Stimulated activated CD8-positive, alpha-beta memory T cell treated with anti-CD3 and anti-CD28 coated beads, Interleukin-2, amount 100 ng/mL, for 48 hours (primary cell): ENCODE results near the gene AP3M1.

Experiments used
- DNase-seq, 2 donors: peaks; one replicate each; pipeline ENCODE4 v3.0.0-alpha.2; 2020; ENCODE audit warnings: low read depth in 2 of 2

Gene AP3M1

DNA sequence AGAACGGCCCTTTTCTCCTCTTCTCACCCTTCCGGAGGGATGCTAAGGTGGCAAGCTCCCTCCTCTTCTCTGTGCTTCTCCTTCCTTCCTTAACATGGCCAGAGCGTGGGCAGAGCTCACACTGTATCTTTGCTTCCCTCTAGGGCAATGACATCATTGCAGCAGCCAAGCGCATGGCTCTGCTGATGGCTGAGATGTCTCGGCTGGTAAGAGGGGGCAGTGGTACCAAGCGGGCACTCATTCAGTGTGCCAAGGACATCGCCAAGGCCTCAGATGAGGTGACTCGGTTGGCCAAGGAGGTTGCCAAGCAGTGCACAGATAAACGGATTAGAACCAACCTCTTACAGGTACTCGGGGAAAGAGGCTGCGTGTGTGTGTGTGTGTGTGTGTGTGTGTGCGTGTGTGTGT, 36.6 kb downstream of the AP3M1 start:
- no peak for DNase-seq

DNA sequence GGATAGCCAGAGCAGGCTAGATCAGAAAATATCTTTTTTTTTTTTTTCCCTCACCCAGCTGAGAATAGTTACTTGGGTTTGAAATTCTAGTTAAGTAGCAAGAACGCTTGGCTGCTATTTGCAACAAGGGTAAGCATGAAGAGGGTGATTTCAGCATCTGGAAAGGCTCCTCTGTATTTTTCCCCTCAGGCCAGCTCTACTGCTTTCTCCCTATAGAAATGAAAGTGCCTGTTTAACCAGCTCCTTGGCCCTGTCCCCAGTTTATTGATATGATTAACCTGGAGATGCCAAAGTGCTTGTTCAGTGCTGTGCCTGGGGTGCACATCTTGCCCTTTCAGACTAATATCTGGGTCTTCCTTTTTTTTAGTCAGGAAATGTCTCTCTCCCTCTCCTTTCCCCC, 37.1 kb downstream of the AP3M1 start:
- DNase-seq: no peak

DNA sequence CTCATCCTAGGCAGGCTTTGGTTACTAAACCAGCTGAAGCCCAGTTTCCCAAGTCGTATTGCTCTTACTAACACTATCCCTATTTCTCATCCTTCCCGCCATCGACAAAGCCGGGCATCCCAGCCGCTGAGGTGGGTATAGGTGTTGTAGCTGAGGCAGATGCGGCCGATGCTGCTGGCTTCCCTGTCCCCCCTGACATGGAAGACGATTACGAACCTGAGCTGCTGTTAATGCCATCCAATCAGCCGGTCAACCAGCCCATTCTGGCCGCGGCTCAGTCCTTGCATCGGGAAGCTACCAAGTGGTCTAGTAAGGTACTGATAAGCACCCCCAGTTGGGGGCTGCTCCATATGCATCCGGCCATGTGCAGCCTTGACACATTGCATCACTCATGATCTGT, 38.8 kb downstream of the AP3M1 start:
- no peak for DNase-seq

DNA sequence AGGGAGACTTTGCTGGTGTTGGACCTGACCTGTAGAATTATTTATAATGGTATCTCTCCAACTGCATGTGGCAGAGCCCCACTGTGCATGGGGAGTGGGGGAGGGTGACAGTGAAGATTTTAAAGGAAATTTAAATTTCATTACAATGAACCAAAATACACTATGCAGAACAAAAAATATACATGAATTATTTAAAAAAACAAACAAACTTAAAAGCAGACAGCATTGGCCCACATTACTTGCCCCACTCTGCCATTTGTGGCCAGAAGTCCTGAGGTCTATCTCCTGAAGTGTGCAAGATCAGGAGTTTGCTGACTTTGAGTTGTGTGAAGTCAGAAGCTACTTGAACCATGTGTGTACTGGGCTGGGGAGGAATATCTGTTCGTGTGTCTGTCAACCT, 40.5 kb downstream of the AP3M1 start:
- DNase-seq: no peak

DNA sequence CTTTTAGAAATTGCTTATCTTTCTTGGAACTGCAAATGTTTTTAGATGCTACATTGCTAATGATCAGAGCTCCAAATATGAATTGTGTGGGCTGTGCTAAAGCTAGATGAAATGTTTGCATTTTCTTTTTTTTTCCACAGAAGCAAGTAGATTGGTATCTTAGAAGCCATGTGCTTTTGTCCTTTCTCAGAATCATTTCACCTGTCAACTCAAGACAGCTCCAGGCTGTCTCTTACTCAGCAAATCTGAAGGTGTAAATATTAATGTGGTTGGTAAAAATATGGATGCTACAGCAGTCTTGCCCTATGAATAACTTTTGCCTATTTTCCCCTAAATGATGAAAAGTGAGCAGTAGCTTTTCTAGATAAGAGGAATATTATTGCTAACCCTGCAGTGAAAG, 41.2 kb downstream of the AP3M1 start:
- DNase-seq: no peak

DNA sequence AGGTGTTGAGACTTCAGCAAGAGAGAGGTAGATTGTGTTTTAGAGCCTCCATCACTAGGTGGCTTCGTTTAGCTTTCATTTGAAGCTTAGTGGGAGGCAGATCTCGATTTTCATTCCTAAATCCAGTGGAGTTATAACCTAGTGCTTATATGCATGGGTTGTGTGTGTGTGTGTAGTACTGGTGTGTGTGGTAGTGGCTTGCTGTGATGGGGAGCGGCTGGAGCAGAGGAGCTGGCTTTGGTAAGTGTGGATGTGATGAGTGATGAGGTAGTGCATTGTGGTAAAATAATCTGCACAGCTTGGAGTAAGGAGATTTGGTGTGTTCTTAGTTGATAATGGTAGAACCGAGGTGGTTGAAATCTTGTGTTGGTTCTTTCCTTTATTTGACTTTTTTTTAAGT, 43.2 kb downstream of the AP3M1 start:
- no peak for DNase-seq

DNA sequence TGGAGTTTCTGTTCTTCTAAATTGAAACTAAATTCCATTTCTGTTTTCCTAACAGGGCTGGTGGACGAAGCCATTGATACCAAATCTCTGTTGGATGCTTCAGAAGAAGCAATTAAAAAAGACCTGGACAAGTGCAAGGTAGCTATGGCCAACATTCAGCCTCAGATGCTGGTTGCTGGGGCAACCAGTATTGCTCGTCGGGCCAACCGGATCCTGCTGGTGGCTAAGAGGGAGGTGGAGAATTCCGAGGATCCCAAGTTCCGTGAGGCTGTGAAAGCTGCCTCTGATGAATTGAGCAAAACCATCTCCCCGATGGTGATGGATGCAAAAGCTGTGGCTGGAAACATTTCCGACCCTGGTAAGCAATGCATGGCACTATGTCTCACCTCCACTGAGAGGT, 45.6 kb downstream of the AP3M1 start:
- DNase-seq: no peak

DNA sequence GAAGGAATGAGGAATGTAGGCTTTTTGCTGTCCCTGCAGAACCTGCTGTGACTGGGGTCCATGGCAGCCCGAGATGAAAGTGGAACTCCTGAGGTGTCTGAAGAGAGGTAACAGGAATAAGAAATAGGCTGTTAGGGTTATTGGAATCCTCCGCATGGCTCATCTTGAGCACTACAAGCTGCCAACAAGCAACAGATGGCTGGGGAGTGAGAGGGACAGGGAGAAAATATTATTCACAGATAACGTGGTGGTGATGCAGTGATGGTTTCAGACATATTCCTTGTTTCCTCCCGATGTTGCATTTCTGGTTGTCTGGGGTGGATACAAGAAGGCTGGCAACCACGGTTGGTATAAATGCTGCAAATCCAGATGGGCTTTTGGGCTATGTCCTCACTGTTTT, 46.1 kb downstream of the AP3M1 start:
- DNase-seq: no peak

DNA sequence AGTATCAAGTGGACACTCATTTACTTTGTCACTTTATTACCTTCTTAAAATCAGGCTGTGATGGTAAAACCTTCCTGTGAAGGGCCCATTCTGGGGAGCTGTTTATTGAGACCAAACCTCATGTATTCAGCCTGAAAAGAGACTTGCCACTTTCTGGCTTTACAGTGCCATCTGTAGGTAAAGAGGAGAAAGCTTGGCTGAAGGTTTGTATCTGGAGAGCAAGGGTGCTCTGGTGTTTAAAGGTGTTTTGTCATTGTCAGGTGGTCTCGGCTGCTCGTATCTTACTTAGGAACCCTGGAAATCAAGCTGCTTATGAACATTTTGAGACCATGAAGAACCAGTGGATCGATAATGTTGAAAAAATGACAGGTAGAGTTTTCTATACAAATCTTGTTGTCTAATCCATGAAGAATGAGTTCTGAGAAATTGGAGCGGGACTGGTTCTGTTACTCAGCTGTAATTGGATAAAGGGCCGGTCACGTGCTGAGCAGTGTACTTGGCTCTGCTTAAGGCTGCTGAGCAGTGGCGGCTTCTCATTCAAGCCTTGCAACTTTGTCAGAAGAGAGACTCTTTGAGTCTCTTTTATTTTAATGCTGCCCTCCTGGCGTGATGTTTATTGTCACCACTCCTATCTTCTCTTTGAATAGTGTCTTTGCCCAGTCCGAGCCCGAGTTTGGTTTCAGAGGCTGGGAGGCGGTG, 46.9 kb downstream of the AP3M1 start:
- DNase-seq: no peak

DNA sequence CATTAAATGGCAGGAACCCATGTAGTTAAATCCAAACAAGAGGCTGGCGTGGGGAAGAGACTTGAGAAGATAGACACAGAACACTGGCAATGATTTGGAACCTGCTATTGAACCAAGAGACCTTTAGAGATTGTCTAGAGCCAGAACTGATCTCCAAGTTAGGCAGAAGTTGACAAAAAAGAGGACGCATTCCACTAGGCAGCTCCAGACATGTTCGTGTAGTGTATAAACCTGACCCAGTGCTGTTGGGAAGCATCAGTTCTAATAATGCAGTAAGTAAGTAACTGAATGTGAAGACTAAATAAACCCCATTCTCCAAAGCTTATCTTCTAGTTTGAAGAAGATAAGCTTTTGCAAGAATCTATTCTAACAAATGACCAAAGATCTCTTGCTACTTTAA, 50.8 kb downstream of the AP3M1 start:
- no peak for DNase-seq

DNA sequence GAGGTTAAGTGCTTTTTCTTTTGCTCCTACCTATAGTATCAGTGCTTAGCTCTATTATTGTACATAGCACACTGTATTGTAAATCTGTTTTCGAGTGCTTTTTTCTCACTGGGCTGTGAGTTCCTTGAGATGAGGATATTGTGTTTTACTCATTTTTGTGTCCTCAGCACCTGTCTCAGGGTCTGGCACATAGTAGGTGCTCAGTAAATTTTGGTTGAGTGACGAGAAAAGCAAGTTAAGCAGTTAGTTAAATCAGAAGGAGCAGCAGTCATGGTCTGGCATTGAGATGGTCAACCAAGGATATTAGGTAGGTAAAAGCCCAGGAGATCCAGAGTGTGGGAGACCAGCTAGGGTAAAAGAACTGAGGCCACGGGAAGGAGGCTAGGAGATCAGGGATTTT, 51.2 kb downstream of the AP3M1 start:
- DNase-seq: no peak

DNA sequence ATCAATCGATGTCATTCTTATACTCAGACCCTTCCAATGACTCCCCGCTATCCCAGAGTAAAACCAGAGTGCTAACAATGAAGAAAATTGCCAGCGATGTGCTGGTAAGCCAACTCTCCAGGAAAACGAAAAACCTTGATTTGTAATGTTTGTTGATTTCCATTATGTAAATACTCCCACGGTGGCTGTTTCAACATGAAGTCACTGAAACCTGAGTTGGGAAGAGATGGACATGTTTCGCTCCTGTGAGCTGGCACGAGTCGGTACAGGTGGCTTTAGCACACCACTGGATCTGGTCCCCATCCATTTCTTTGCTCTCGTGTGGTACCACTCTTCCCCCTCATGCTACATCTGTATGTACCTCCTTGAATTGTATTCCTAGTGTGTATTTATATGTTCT, 52.9 kb downstream of the AP3M1 start:
- no peak for DNase-seq

DNA sequence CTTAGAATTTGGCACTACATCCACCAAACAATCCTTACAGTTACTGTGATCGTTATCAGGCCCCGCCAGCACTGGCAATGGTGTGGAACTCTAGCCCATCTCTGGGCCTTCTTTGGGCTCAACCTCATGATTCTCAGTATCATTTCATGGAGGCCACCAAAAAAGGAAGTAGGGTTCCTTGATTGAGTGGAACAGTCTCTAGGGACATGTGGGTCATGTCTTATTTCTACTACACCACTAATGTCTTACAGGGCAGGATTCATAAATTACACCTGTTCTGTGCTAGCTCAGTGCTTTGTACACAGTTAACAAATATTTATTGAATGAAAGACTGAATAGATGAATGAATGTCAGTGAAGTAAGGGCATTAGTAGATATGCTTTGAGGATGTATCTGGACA, 53.9 kb downstream of the AP3M1 start:
- DNase-seq: no peak

DNA sequence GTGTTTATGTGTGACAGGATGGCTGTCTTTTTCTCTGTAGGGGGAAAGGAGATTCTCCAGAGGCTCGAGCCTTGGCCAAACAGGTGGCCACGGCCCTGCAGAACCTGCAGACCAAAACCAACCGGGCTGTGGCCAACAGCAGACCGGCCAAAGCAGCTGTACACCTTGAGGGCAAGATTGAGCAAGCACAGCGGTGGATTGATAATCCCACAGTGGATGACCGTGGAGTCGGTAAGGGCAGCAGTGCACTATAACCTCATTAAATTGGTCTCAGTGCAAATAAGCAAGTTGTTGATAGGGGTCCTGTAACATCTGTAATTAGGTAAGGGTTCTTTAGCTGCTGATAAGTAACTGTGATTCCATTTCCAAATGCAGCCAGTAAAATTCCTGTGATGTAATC, 56.4 kb downstream of the AP3M1 start:
- DNase-seq: no peak

DNA sequence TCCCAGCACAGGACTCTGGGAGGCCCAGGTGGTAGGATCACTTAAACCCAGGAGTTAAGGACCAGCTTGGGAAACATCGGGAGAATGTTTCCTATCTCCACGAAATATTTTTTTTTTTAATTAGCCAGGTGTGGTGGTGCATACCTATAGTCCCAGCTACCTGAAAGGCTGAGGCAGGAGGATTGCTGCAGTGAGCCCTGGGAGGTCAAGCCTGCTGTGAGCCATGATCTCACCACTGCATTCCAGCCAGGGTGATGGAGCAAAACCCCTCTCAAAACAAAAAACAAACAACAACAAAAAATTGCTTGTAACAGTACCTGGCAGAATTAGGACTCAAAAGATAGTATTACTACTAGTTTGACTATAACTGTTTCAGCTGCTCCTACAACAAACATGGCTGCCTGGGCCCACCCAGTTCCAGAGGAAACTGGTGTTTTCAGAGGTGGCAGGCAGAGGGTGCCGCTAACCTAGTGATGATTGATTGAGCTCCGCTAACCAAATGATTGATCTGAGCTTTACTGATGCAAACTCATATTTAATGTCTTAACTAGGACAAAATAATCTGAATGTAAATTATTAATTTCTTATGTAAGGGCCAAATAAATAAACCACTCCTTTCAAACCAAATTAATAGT, 57.0 kb downstream of the AP3M1 start:
- no peak for DNase-seq

DNA sequence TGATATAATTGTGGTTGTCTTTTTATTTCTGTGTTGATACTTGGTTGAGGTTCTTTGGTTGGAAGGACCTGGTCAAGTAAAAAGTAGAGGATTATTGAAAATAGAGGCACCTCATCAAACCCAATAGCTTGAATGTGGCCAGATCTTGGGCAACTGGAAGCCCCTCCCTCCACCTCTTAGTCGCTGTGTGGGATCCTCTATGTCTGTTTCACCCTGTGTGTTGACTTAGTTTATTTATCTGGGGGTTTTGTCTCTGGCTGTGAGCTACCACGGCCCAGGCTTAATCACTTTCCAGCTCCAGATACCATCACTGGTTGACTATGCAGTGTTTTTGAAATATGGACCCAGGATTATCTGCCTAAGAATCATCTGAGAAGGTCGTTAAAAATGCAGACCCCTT, 58.3 kb downstream of the AP3M1 start:
- no peak for DNase-seq

DNA sequence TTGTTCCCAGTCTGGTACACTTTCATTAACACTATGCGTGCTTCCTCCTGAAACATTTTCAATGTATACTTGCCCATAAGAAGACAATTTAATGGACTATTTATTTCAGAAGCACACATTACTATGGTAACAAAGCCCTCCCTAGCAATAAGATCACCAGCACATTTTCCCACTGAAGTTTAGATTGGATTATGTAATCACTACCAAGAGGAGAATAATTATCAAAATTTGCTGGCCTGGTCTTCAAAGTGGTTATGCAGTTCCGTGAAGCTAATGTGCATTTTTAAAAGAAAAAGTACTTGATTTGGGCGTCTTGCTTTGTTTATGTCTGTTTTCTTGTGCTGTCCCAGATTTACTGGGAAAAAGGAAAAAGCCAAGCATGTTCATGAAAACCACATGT, 61.9 kb downstream of the AP3M1 start:
- DNase-seq: no peak

DNA sequence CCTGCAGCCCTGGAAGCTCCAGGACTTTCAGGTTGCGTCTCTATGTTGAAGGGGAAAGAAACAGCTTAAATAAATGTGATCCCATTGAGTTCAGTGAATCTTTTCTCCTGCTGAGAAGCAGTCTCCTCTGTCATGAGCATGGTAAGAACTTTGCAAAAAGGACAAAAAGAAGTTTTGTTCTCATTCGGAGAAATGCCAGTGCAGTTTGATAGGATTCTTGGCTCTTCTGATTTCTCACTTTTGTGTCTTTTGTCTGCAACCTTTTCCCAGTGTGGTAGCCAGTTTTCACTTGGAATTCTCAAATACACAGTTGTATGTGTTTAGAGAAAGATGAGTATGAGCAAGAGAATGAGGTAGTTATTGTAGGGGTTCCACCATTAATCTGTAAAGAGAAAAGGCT, 64.3 kb downstream of the AP3M1 start:
- no peak for DNase-seq

DNA sequence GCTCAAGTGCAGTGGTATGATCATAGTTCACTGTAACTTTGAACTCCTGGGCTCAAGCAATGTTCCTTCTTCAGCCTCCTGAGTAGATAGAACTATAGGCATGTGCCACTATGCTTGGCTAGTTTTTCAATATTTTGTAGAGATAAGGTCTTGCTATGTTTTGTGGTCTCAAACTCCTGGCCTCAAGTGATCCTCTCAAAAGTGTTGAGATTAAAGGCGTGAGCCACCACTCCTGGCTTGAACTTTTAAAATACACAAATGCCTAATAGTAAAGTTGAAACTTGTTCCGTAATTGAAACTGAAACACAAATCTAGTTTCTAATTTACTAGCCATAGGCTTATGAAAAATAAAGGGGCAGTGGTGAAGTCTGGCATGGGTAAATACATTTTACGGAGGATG, 65.7 kb downstream of the AP3M1 start:
- DNase-seq: no peak

DNA sequence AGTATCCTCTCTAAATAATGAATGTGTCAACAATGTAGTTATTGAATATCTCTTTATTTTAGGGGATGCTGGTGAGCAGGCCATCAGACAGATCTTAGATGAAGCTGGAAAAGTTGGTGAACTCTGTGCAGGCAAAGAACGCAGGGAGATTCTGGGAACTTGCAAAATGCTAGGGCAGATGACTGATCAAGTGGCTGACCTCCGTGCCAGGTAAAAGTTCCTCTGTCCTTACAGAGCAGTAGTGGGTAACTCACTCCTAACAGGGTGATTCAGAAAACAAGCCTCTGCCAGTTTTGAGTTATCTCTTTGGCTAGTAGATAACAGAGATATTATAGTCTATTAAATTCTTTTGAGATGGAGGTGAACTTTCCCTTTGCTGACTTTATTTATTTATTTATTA, 67.3 kb downstream of the AP3M1 start:
- no peak for DNase-seq

DNA sequence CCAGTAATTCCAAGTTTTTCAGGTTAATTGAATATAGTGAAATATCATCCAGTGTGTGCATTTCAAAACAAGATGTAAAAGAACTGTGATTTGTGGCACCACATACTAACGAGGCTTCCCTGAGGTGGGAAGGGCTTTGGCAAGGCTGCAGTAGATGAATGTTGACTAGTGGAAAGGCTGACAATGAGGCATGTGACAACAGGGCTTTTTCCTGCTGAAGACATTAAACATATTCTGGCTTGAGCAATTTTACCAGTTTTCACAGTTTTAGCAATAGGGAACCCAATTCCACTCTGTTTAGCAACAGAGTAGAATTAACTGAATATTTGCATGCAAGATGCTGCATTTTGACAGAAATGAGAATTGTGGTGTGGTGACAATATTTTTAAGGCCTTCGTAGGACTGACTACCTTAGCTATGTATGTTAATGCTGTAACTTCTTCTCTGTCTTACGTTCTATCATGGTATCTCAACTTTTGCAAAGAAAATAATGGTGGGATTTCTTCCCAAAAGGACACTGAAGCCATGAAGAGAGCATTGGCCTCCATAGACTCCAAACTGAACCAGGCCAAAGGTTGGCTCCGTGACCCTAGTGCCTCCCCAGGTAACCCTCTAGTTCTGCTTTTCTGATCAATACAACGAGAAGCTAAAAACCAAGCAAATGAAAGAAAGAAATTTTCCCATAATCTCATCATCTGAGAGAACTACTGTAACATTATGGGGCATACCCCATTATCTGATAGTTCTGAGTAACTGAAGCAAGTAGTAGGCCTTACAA, 68.5 kb downstream of the AP3M1 start:
- DNase-seq: no peak

DNA sequence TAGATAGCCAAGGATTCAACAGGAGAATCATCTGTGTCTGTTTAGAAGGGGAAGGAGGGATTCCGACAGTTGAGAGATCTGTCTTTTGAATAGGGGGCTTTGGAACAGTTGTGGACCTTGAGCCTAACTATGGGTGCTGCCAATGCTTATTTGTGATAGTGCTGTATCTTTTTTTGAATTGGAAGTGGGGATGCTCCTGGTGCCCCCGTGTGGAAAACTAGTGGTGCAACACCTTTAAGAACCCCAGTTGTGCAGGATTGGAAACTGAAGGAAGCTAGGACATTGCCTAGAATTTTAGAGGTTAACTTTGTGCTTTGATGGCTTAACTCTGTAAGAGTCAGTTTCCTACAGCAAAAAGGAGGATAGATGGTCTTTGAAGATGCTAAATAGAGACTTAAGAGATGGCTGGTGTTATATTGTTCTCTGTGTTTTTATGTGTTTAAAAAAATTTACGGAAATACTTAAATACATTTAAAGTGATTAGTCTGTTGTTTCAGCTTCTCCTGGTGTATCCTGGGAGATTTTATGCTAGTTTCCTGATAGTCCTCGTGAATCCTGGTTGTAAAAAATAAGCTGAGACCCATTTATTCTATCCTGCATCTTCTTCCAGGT, 69.3 kb downstream of the AP3M1 start:
- no peak for DNase-seq
